IMR-90 (cell line): ENCODE measurements around the gene PBX3. TPM values are rescaled to one million over a fixed set of nuclear protein-coding genes. Genes with fewer than 3 reads are reported as not detected.

Source experiments
- ATAC-seq: fragments of 200-7000 bp; cut with Tn5 transposase; 2 replicates; pipeline ENCODE4 v1.9.1; 2020; ENCODE audit warnings: low read depth, mild to moderate bottlenecking, moderate library complexity
- BruUV-seq: library from RNA; stranded (reverse); fragments of 400-500 nt; replicated peaks from 2 replicates; lab custom pipeline; 2021; lab: Mats Ljungman, UMichigan
- CTCF ChIA-PET: fragments of 300-600 bp; formaldehyde crosslinking; extraction: SDS; loops from one replicate; lab custom pipeline; 2021; ENCODE audit warnings: antibody characterized with exemption; lab: Yijun Ruan, JAX
- POLR2A ChIA-PET: fragments of 300-600 bp; sonication (Branson Sonifier 250); formaldehyde crosslinking; loops from one replicate; lab custom pipeline; 2022; ENCODE audit warnings: antibody characterized with exemption; ENCODE audit not compliant: unreplicated experiment; lab: Charles Lee
- DNase-seq: peaks from one replicate; pipeline ENCODE4 v3.0.0; 2013
- H2AFZ ChIP-seq: replicated peaks from 2 replicates; pipeline ENCODE3; 2013; ENCODE audit warnings: low read length, mild to moderate bottlenecking; ENCODE audit not compliant: poor library complexity
- H2AK5ac ChIP-seq: 2 replicates; pipeline ENCODE4 v1.6.1; 2013; ENCODE audit warnings: low read depth, low read length, inconsistent platforms
- H2AK9ac ChIP-seq: replicated peaks from 2 replicates; pipeline ENCODE3; 2013; ENCODE audit warnings: mild to moderate bottlenecking, low read depth, low read length, moderate library complexity; ENCODE audit not compliant: poor library complexity
- H2BK120ac ChIP-seq: 2 replicates; pipeline ENCODE4 v1.6.1; 2013; ENCODE audit warnings: low read depth, low read length, inconsistent platforms
- H2BK15ac ChIP-seq: 3 replicates; pipeline ENCODE4 v1.6.1; 2013; ENCODE audit warnings: low read depth, low read length, inconsistent platforms
- H2BK20ac ChIP-seq: 2 replicates; pipeline ENCODE4 v1.6.1; 2013; ENCODE audit warnings: low read depth, mild to moderate bottlenecking, inconsistent platforms, low read length, moderate library complexity
- H2BK5ac ChIP-seq: 2 replicates; pipeline ENCODE4 v1.6.1; 2013; ENCODE audit warnings: mild to moderate bottlenecking, low read depth, low read length, inconsistent platforms; ENCODE audit not compliant: poor library complexity, severe bottlenecking
- H3K14ac ChIP-seq: replicated peaks from 2 replicates; pipeline ENCODE4 v1.6.1; 2013; ENCODE audit warnings: low read depth, low read length, inconsistent platforms
- H3K18ac ChIP-seq: 2 replicates; pipeline ENCODE4 v1.6.1; 2013; ENCODE audit warnings: low read depth, low read length, control low read depth
- H3K23ac ChIP-seq: 2 replicates; pipeline ENCODE4 v1.6.1; 2013; ENCODE audit warnings: low read depth, low read length, inconsistent platforms
- H3K27ac ChIP-seq: 2 replicates; pipeline ENCODE4 v1.5.1; 2013; ENCODE audit warnings: mild to moderate bottlenecking, control low read depth, low read length; ENCODE audit not compliant: insufficient read depth
- H3K27me3 ChIP-seq: 2 replicates; pipeline ENCODE4 v1.6.1; 2013; ENCODE audit warnings: low read length; ENCODE audit not compliant: control insufficient read depth, insufficient read depth
- H3K36me3 ChIP-seq: 2 replicates; pipeline ENCODE4 v1.6.1; 2013; ENCODE audit warnings: low read length, mixed read lengths; ENCODE audit not compliant: control insufficient read depth, insufficient read depth
- H3K4ac ChIP-seq: 2 replicates; pipeline ENCODE4 v1.6.1; 2013; ENCODE audit warnings: low read depth, low read length, inconsistent platforms
- H3K4me1 ChIP-seq: 2 replicates; pipeline ENCODE4 v1.6.1; 2013; ENCODE audit warnings: low read length, mixed read lengths; ENCODE audit not compliant: control insufficient read depth, insufficient read depth
- H3K4me2 ChIP-seq: 2 replicates; pipeline ENCODE4 v1.6.1; 2013; ENCODE audit warnings: low read depth, mild to moderate bottlenecking, control low read depth, low read length, moderate library complexity
- H3K4me3 ChIP-seq: 2 replicates; pipeline ENCODE4 v1.5.1; 2013; ENCODE audit warnings: low read depth, mild to moderate bottlenecking, control low read depth, low read length, moderate library complexity; ENCODE audit not compliant: insufficient read depth
- H3K56ac ChIP-seq: 2 replicates; pipeline ENCODE4 v1.6.1; 2013; ENCODE audit warnings: low read length, inconsistent platforms; ENCODE audit not compliant: insufficient read depth; ENCODE audit errors: extremely low read depth
- H3K79me1 ChIP-seq, 2 experiments: 2 replicates each; pipeline ENCODE4 v1.6.1; 2013; ENCODE audit warnings: low read length in 2 of 2, inconsistent platforms in 1 of 2, low read depth in 1 of 2
- H3K9ac ChIP-seq: 2 replicates; pipeline ENCODE4 v1.6.1; 2013; ENCODE audit warnings: low read depth, low read length, control low read depth
- H3K9me1 ChIP-seq: 2 replicates; pipeline ENCODE4 v1.6.1; 2013; ENCODE audit warnings: low read length, inconsistent platforms; ENCODE audit not compliant: insufficient read depth
- H3K9me3 ChIP-seq: 2 replicates; pipeline ENCODE4 v1.6.1; 2013; ENCODE audit warnings: low read length; ENCODE audit not compliant: control insufficient read depth, insufficient read depth
- H4K20me1 ChIP-seq: 2 replicates; pipeline ENCODE4 v1.6.1; 2013; ENCODE audit warnings: low read length, inconsistent platforms; ENCODE audit not compliant: insufficient read depth
- H4K5ac ChIP-seq: 2 replicates; pipeline ENCODE4 v1.6.1; 2013; ENCODE audit warnings: mild to moderate bottlenecking, low read depth, low read length, control low read depth
- H4K8ac ChIP-seq, 2 experiments: 2 replicates each; pipeline ENCODE4 v1.6.1; 2013; ENCODE audit warnings: low read depth in 2 of 2, low read length in 2 of 2, control low read depth in 1 of 2, inconsistent platforms in 1 of 2
- H4K91ac ChIP-seq: 2 replicates; pipeline ENCODE4 v1.6.1; 2013; ENCODE audit warnings: low read depth, low read length, inconsistent platforms; ENCODE audit not compliant: insufficient read depth
- BHLHE40 ChIP-seq: fragments of 150-350 bp; IDR thresholded peaks from 2 replicates; pipeline ENCODE4 v1.6.1; 2016; ENCODE audit warnings: mild to moderate bottlenecking, low read depth, low read length
- CEBPB ChIP-seq: IDR thresholded peaks from 2 replicates; pipeline ENCODE4 v1.6.1; 2012; ENCODE audit warnings: low read depth, low read length, improper control_type of control experiment
- CTCF ChIP-seq: conservative IDR thresholded peaks from 2 replicates; pipeline ENCODE4 v1.5.1; 2012; ENCODE audit warnings: mild to moderate bottlenecking, low read depth, low read length, improper control_type of control experiment
- ELK1 ChIP-seq: fragments of 150-350 bp; IDR thresholded peaks from 2 replicates; pipeline ENCODE4 v1.6.1; 2016; ENCODE audit warnings: low read depth, mild to moderate bottlenecking, low read length, moderate library complexity, borderline replicate concordance
- FOS ChIP-seq: fragments of 150-350 bp; IDR thresholded peaks from 2 replicates; pipeline ENCODE4 v1.6.1; 2016; ENCODE audit warnings: low read depth, low read length
- MAFK ChIP-seq: IDR thresholded peaks from 2 replicates; pipeline ENCODE4 v1.6.1; 2012; ENCODE audit warnings: low read depth, low read length, improper control_type of control experiment
- MAZ ChIP-seq: IDR thresholded peaks from 2 replicates; pipeline ENCODE4 v1.6.1; 2012; ENCODE audit warnings: low read depth, mild to moderate bottlenecking, low read length, improper control_type of control experiment, moderate library complexity, borderline replicate concordance
- MXI1 ChIP-seq: IDR thresholded peaks from 2 replicates; pipeline ENCODE4 v1.6.1; 2012; ENCODE audit warnings: low read depth, mild to moderate bottlenecking, low read length, moderate library complexity, borderline replicate concordance
- NFE2L2 ChIP-seq: fragments of 150-350 bp; IDR thresholded peaks from 2 replicates; pipeline ENCODE4 v1.6.1; 2016; ENCODE audit warnings: low read depth, mild to moderate bottlenecking, low read length
- POLR2A ChIP-seq: IDR thresholded peaks from 2 replicates; pipeline ENCODE4 v1.6.1; 2012; ENCODE audit warnings: mild to moderate bottlenecking, low read depth, low read length
- RAD21 ChIP-seq: IDR thresholded peaks from 2 replicates; pipeline ENCODE4 v1.6.1; 2012; ENCODE audit warnings: low read length, improper control_type of control experiment
- RCOR1 ChIP-seq: IDR thresholded peaks from 2 replicates; pipeline ENCODE4 v1.6.1; 2012; ENCODE audit warnings: mild to moderate bottlenecking, low read length, improper control_type of control experiment; ENCODE audit not compliant: insufficient replicate concordance
- RFX5 ChIP-seq: IDR thresholded peaks from 2 replicates; pipeline ENCODE4 v1.8.0; 2012; ENCODE audit warnings: low read depth, mild to moderate bottlenecking, low read length, moderate library complexity
- SMC3 ChIP-seq: fragments of 150-350 bp; IDR thresholded peaks from 2 replicates; pipeline ENCODE4 v1.6.1; 2016; ENCODE audit warnings: low read depth, mild to moderate bottlenecking, antibody characterized with exemption, low read length, moderate library complexity
- WGBS, 2 experiments: methylation state at CpG; one replicate each; pipeline versions ENCODE4 v1.1.5 to v1.1.7; 2013; ENCODE audit warnings: missing lambda C conversion rate in 2 of 2; ENCODE audit not compliant: insufficient read length in 1 of 2; ENCODE audit errors: extremely low coverage in 2 of 2; 5-methylcytosine and 5-hydroxymethylcytosine counted together
- dilution Hi-C: fragments of 300-500 bp; cut with HindIII; formaldehyde crosslinking; loops from one replicate; pipeline ENCODE4 v1.14.3; 2018; ENCODE audit warnings: low sequenced_read_pairs; ENCODE audit not compliant: unreplicated experiment
- in situ Hi-C: fragments of 300-500 bp; cut with MboI; formaldehyde crosslinking; loops from 3 replicates; pipeline ENCODE4 v1.14.3; 2019; ENCODE audit warnings: low sequenced_read_pairs, inconsistent platforms, mixed read lengths
- intact Hi-C: fragments of 100-400 bp; cut with micrococcal nuclease; formaldehyde crosslinking; loops from 2 replicates; pipeline ENCODE4 v1.10.0; 2022
- polyA plus RNA-seq, 3 experiments: library from polyadenylated mRNA; depleted of rRNA; stranded (reverse); fragments of >200 nt; gene quantifications; 2 replicates each; pipeline ENCODE4 v1.2.3, GENCODE V29; 2012; ENCODE audit warnings: low replicate concordance in 1 of 3
- total RNA-seq: library from RNA; depleted of rRNA; stranded (reverse); fragments of >200 nt; gene quantifications from 2 replicates; pipeline ENCODE4 v1.2.3, GENCODE V29; 2012
- TF ChIP-seq, protein P1 (sequence below): fragments of 150-350 bp; IDR thresholded peaks from 2 replicates; pipeline ENCODE4 v1.6.1; 2017; ENCODE audit warnings: mild to moderate bottlenecking, antibody characterized with exemption, low read length, low read depth

PBX3 gene
- total and polyA plus RNA-seq, 2 of the 4 experiments (the other 2 are of a cell fraction) = 12.0 to 15.6 TPM

- H3K9me3 ChIP-seq = no peaks in the 10 kb centered on the region
- no peak overlapping the region for H3K4ac ChIP-seq
- H4K91ac ChIP-seq = no peak overlapping the region
- no peaks in the 10 kb centered on the region for H3K36me3 ChIP-seq
- intact Hi-C loops (no loop called here), dilution Hi-C loops (no loop called here), in situ Hi-C loops (no loop called here)
- H3K4me3 ChIP-seq = no peak overlapping the region
- H3K9me1 ChIP-seq = no peaks in the 10 kb centered on the region
- H3K4me1 ChIP-seq = no peaks in the 10 kb centered on the region
- H2AK5ac ChIP-seq = no peak overlapping the region
- no peak overlapping the region for H2BK120ac ChIP-seq
- H4K20me1 ChIP-seq = no peaks in the 10 kb centered on the region
- CTCF ChIA-PET = no interaction called here
- no peak overlapping the region for H3K9ac ChIP-seq
- H2BK5ac ChIP-seq = no peak overlapping the region
- ATAC-seq = no peak
- TF ChIP-seq FOS = no peak
- TF ChIP-seq MXI1 = no peak
- TF ChIP-seq NFE2L2 = no peak
- no peak for TF ChIP-seq CEBPB
- TF ChIP-seq CTCF = no peak
- no peak for TF ChIP-seq POLR2A
- TF ChIP-seq MAFK = no peak
- TF ChIP-seq MAZ = no peak
- TF ChIP-seq BHLHE40 = no peak
- TF ChIP-seq, protein P1, sequence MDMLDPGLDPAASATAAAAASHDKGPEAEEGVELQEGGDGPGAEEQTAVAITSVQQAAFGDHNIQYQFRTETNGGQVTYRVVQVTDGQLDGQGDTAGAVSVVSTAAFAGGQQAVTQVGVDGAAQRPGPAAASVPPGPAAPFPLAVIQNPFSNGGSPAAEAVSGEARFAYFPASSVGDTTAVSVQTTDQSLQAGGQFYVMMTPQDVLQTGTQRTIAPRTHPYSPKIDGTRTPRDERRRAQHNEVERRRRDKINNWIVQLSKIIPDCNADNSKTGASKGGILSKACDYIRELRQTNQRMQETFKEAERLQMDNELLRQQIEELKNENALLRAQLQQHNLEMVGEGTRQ = no peak
- no peak for TF ChIP-seq SMC3
- no peak for TF ChIP-seq ELK1
- TF ChIP-seq RCOR1 = no peak
- TF ChIP-seq RAD21 = no peak
- TF ChIP-seq RFX5 = no peak
- POLR2A ChIA-PET = no interaction called here
- no peak for DNase-seq
- H4K8ac ChIP-seq = no peak overlapping the region
- BruUV-seq = no TSS peak
- H2BK20ac ChIP-seq = no peak overlapping the region
- no peak overlapping the region for H3K23ac ChIP-seq
- H3K4me2 ChIP-seq = no peak overlapping the region
- WGBS, 2 experiments = 79% methylated on average over 2 of the region's 11 CpGs; no CpG with 5 or more reads in 1 of the 2 experiments
- H3K27me3 ChIP-seq = peaks cover 21% of the 10 kb centered on the region
- no peak overlapping the region for H2AK9ac ChIP-seq
- H3K56ac ChIP-seq = no peak overlapping the region
- no peak overlapping the region for H2BK15ac ChIP-seq
- H4K5ac ChIP-seq = no peak overlapping the region
- H2AFZ ChIP-seq = no peak overlapping the region
- H3K14ac ChIP-seq = no peak overlapping the region
- no peaks in the 10 kb centered on the region for H3K79me1 ChIP-seq
- H3K18ac ChIP-seq = no peak overlapping the region
- no peak overlapping the region for H3K27ac ChIP-seq
Measured at GRCh38 chr9:125991886-125992529, 244.8 kb downstream of the PBX3 start.
